SK-N-SH treated with all-trans-retinoic acid at 6 μM for 48 hours (cell line): Measurements from ENCODE around the gene FAM241B.
A peak's percentile ranks its signal among the peaks of the same experiment; 100 is the strongest.

Source experiments
- ATAC-seq: fragments of 200-7000 bp; cut with Tn5 transposase; 3 replicates; pipeline ENCODE4 v1.9.1; 2020; ENCODE audit warnings: mild to moderate bottlenecking, moderate library complexity
- ARNTL ChIP-seq: fragments of 450-650 bp; formaldehyde crosslinking; IDR thresholded peaks from 2 replicates; pipeline ENCODE4 v1.5.0; 2020; ENCODE audit warnings: low read depth, mild to moderate bottlenecking, moderate library complexity, borderline replicate concordance
- BACH2 ChIP-seq: fragments of 250-450 bp; sonication (Bioruptor Pico); IDR thresholded peaks from 2 replicates; pipeline ENCODE4 v1.9.0; 2021; ENCODE audit warnings: mild to moderate bottlenecking, borderline replicate concordance
- CSDC2 ChIP-seq: fragments of 250-450 bp; sonication (Bioruptor Pico); IDR thresholded peaks from 2 replicates; pipeline ENCODE4 v1.5.0; 2020; ENCODE audit warnings: mild to moderate bottlenecking, moderate library complexity
- ESRRG ChIP-seq: fragments of 250-450 bp; sonication (Bioruptor Pico); IDR thresholded peaks from 2 replicates; pipeline ENCODE4 v1.6.1; 2021; ENCODE audit warnings: mild to moderate bottlenecking
- GLIS3 ChIP-seq: fragments of 250-450 bp; sonication (Bioruptor Pico); IDR thresholded peaks from 2 replicates; pipeline ENCODE4 v1.5.0; 2020; ENCODE audit warnings: mild to moderate bottlenecking, moderate library complexity
- ISL1 ChIP-seq: fragments of 250-450 bp; sonication (Bioruptor Pico); IDR thresholded peaks from 2 replicates; pipeline ENCODE4 v2.1.2; 2022; ENCODE audit warnings: mild to moderate bottlenecking, moderate library complexity
- OSR1 ChIP-seq: fragments of 250-450 bp; sonication (Bioruptor Pico); IDR thresholded peaks from 2 replicates; pipeline ENCODE4 v1.8.0; 2022; ENCODE audit warnings: moderate library complexity, mild to moderate bottlenecking, inconsistent platforms
- PPARA ChIP-seq: fragments of 250-450 bp; sonication (Bioruptor Pico); IDR thresholded peaks from 2 replicates; pipeline ENCODE4 v1.5.0; 2020; ENCODE audit warnings: mild to moderate bottlenecking, borderline replicate concordance
- RARB ChIP-seq: fragments of 250-450 bp; sonication (Bioruptor Pico); IDR thresholded peaks from 2 replicates; pipeline ENCODE4 v1.8.0; 2021; ENCODE audit warnings: mild to moderate bottlenecking, moderate library complexity
- TCF4 ChIP-seq: fragments of 250-450 bp; sonication (Bioruptor Pico); IDR thresholded peaks from 2 replicates; pipeline ENCODE4 v1.8.0; 2021; ENCODE audit warnings: mild to moderate bottlenecking, moderate library complexity, borderline replicate concordance
- TOX ChIP-seq: fragments of 250-450 bp; sonication (Bioruptor Pico); IDR thresholded peaks from 2 replicates; pipeline ENCODE4 v1.8.0; 2021; ENCODE audit warnings: mild to moderate bottlenecking, moderate library complexity, borderline replicate concordance
- TSHZ2 ChIP-seq: fragments of 250-450 bp; sonication (Bioruptor Pico); IDR thresholded peaks from 2 replicates; pipeline ENCODE4 v1.5.0; 2020; ENCODE audit warnings: mild to moderate bottlenecking, moderate library complexity
- ZC3H10 ChIP-seq: fragments of 250-450 bp; sonication (Bioruptor Pico); IDR thresholded peaks from 2 replicates; pipeline ENCODE4 v1.5.1; 2021; ENCODE audit warnings: mild to moderate bottlenecking, moderate library complexity
- ZFP3 ChIP-seq: fragments of 250-450 bp; sonication (Bioruptor Pico); IDR thresholded peaks from 2 replicates; pipeline ENCODE4 v1.5.0; 2020; ENCODE audit warnings: mild to moderate bottlenecking, moderate library complexity
- ZFP30 ChIP-seq: fragments of 450-650 bp; formaldehyde crosslinking; IDR thresholded peaks from 2 replicates; pipeline ENCODE4 v1.5.0; 2022; ENCODE audit warnings: mild to moderate bottlenecking, moderate library complexity
- ZNF70 ChIP-seq: fragments of 450-650 bp; formaldehyde crosslinking; IDR thresholded peaks from 2 replicates; pipeline ENCODE4 v1.5.0; 2020; ENCODE audit warnings: mild to moderate bottlenecking, moderate library complexity
- ZNF8 ChIP-seq: fragments of 450-650 bp; formaldehyde crosslinking; IDR thresholded peaks from 2 replicates; pipeline ENCODE4 v1.5.0; 2020; ENCODE audit warnings: mild to moderate bottlenecking, moderate library complexity
- TF ChIP-seq, protein P1 (sequence below): fragments of 250-450 bp; sonication (Bioruptor Pico); IDR thresholded peaks from 2 replicates; pipeline ENCODE4 v1.8.0; 2020; ENCODE audit warnings: mild to moderate bottlenecking, moderate library complexity, borderline replicate concordance
- TF ChIP-seq, protein P2 (sequence below): fragments of 250-450 bp; sonication (Bioruptor Pico); IDR thresholded peaks from 2 replicates; pipeline ENCODE4 v1.5.1; 2021; ENCODE audit warnings: mild to moderate bottlenecking, moderate library complexity

FAM241B gene

DNA sequence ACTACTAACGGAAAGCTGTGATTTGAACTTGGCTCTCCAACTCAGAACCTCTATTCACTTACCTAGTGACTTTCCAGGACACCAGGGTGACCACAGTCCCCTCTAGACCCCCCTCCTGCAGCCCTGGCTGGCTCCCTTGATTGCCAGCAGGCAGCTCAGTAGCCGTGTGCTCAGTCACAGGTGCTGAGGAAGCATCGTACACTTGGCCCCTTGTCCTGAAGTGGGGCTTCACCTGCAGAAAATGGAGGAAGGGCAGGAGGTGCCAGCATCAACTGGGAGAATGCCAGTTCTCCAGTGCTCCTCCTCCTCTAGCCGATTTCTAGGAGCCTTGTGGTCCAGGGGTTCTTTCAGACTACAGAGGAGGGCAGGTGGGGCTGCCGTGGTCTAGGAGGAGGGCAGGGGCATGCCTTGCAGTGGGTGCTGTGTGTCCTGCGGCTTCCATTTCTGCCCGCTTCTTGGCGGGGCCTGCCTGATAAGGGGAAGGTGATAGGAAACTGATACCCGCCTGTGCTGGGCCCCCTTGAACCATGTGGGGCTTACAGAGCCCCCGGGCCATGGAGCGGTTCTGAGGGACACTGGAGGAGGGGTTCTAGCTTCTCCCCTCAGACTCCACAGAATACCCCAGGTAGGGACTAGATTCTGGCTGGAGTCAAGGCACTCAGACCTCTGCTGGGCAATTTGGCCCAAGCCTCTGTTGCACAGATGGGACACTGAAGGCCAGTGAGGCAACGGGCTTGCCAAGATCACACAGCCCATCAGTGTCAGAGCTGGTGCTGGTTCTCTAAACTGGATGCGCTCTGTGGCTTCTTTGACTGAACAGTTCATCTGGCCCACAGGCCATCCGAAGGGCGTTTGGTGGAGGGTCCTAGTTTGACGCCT, 14.0 kb downstream of the FAM241B start:
- no peak for TF ChIP-seq ZNF70 (CRISPR knock-in tag)
- no peak for TF ChIP-seq ZC3H10 (CRISPR knock-in tag)
- no peak for TF ChIP-seq ISL1 (CRISPR knock-in tag)
- no peak for TF ChIP-seq TCF4 (CRISPR knock-in tag)
- TF ChIP-seq, protein P1, sequence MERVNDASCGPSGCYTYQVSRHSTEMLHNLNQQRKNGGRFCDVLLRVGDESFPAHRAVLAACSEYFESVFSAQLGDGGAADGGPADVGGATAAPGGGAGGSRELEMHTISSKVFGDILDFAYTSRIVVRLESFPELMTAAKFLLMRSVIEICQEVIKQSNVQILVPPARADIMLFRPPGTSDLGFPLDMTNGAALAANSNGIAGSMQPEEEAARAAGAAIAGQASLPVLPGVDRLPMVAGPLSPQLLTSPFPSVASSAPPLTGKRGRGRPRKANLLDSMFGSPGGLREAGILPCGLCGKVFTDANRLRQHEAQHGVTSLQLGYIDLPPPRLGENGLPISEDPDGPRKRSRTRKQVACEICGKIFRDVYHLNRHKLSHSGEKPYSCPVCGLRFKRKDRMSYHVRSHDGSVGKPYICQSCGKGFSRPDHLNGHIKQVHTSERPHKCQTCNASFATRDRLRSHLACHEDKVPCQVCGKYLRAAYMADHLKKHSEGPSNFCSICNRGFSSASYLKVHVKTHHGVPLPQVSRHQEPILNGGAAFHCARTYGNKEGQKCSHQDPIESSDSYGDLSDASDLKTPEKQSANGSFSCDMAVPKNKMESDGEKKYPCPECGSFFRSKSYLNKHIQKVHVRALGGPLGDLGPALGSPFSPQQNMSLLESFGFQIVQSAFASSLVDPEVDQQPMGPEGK (CRISPR knock-in tag) = no peak
- no peak for TF ChIP-seq ZFP30 (CRISPR knock-in tag)
- no peak for TF ChIP-seq RARB (CRISPR knock-in tag)
- no peak for TF ChIP-seq GLIS3 (CRISPR knock-in tag)
- TF ChIP-seq CSDC2 (CRISPR knock-in tag) = no peak
- no peak for TF ChIP-seq PPARA
- peak; percentile 25; the same call in 2 of the 3 replicates for ATAC-seq

DNA sequence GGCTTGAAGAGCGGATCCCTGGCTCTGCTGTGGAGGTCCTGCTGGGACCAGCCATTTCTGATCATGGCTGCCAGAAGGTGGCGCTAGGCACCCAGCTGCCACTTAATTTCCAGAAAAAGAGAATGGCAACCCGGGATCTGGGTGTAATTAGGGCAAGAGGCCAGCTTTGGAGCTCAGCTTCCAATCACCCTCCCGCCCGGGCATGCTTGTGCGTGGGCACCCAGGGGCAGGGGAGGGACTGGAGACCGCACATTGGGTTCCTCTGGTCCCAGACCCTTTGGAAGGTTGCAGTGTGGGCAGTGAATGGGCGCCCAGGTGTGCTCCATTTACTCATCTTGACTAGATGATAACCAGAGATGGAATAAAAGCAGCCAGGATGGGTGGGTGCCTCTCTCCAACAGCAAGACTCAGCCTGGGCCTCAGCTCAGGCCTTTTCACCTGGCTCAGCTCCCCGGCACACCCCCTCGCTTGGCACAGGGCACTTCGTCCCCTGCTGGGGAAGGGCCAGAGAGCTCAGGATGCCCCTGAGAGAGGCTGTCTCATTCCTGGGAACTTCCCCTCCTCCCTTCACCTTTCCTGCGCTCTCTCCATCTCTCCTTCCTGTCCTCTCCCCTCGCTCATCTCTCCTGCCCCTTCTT, 14.7 kb downstream of the FAM241B start:
- no peak for TF ChIP-seq OSR1 (CRISPR knock-in tag)
- no peak for TF ChIP-seq TOX
- TF ChIP-seq TSHZ2 (CRISPR knock-in tag) = no peak
- no peak for TF ChIP-seq RARB (CRISPR knock-in tag)
- ATAC-seq = peak; percentile 86

DNA sequence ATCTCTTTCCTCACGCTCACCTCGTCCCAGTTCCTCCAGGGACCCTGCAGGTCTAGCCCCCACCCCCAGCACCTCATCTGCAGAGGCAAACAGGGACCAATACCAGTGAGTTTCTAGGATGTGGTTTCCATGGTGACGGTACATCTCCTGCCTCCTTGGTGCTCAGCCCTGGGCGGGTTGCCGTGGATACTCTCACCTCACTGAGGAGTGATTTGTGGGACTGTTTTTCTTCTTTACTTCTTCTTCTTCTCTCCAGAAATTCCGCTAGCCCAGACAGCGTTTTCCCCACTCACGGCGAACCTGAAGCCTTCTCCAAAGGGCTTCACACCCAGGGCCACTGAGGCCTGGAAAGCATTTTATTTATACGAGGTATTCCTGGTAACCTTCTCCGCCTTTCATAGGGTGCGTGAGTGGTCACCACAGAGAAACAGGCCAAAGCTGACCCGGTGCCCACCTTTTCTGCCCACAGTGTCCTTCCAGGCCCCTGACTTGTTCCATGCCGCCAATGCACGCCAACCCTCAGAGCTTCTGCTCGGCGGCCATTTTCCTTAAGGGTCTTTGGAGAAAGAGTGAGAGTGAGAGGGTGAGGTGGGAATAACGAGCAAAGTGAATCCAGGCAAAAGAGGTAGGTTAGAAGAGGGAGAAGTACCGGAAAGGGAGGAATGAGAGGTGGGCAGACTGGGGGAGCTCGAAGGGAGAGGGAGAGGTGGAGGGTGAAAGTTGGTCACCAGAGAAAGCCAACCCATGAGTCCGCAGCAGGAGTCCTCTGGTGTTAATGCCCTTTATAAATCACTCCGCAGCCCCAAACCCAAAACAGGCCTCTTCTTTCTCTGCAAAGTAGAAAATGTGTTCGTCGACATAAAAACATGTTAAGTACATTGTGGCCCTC, 15.5 kb downstream of the FAM241B start:
- TF ChIP-seq OSR1 (CRISPR knock-in tag) = no peak
- TF ChIP-seq TSHZ2 (CRISPR knock-in tag) = no peak
- TF ChIP-seq ZNF70 (CRISPR knock-in tag) = no peak
- TF ChIP-seq ARNTL (CRISPR knock-in tag) = no peak
- no peak for TF ChIP-seq ZFP3 (CRISPR knock-in tag)
- no peak for TF ChIP-seq TCF4 (CRISPR knock-in tag)
- TF ChIP-seq, protein P2, sequence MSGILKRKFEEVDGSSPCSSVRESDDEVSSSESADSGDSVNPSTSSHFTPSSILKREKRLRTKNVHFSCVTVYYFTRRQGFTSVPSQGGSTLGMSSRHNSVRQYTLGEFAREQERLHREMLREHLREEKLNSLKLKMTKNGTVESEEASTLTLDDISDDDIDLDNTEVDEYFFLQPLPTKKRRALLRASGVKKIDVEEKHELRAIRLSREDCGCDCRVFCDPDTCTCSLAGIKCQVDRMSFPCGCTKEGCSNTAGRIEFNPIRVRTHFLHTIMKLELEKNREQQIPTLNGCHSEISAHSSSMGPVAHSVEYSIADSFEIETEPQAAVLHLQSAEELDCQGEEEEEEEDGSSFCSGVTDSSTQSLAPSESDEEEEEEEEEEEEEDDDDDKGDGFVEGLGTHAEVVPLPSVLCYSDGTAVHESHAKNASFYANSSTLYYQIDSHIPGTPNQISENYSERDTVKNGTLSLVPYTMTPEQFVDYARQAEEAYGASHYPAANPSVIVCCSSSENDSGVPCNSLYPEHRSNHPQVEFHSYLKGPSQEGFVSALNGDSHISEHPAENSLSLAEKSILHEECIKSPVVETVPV (CRISPR knock-in tag) = no peak
- TF ChIP-seq ZC3H10 (CRISPR knock-in tag) = no peak
- TF ChIP-seq BACH2 (CRISPR knock-in tag) = no peak
- TF ChIP-seq, protein P1 (CRISPR knock-in tag) = no peak
- TF ChIP-seq ISL1 (CRISPR knock-in tag) = no peak
- TF ChIP-seq CSDC2 (CRISPR knock-in tag) = no peak
- TF ChIP-seq ZNF8 (CRISPR knock-in tag) = no peak
- no peak for TF ChIP-seq ESRRG (CRISPR knock-in tag)
- no peak for ATAC-seq
